Thoracic aorta endothelial cell (primary cell): Measurements from ENCODE around the gene BNIP1. TPM values are rescaled to one million over a fixed set of nuclear protein-coding genes. Genes with fewer than 3 reads are reported as not detected.

Source experiments
- total RNA-seq: library from RNA; depleted of rRNA; stranded (reverse); fragments of >200 nt; gene quantifications from 2 replicates; pipeline ENCODE4 v1.2.3, GENCODE V29; 2012

The BNIP1 gene, protein sequence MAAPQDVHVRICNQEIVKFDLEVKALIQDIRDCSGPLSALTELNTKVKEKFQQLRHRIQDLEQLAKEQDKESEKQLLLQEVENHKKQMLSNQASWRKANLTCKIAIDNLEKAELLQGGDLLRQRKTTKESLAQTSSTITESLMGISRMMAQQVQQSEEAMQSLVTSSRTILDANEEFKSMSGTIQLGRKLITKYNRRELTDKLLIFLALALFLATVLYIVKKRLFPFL
- 17.3 and 19.5 TPM in 2 replicates for total RNA-seq

DNA sequence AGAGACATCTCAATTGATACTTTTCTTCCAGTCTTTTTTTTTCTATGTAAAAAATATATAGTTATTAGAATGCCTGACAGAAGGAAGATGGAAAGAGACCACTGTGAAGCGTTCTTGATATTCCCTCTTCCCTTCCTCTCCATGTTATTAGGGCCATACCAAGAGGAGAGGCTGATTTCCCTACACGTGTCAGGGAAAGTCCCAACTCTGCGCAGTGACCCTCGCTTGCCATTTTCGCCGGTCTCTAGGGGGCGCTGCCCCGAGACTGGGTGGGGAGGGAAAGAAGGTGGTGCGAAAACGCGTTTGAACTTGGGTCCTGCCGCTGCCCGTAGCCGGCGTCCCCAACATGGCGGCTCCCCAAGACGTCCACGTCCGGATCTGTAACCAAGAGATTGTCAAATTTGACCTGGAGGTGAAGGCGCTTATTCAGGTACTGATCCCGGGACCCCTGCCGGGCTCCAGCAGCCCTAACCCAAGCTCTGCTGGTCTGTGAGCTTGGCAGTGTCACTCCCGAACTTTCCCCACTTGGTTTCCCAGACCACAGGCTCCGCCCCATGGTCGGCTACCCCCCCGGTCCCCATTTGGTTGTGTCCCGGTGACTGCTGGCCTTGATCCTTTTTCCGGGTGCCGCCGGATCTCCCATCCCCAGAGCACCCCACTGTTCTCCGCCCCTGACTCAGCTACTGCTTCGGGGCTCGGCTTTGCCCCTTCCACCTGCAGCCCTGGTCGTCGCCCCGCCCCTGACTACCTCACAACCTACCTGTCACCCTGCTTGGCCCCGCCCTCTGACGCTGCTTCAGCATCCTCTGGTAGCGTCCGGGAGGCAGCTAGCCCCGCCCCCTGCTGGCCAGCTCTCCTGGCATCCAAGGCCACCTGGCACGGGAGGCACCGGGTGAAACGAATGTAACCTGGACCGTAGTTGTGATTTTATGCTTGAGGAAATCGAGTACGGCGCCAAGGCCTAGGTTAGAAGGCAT is at the start of gene BNIP1:
BNIP1 (plus strand) TSS at position 332 of the 977 bp plus-strand sequence; CDS start at position 347, 15 bp downstream.

Other genes with a start within 250 kb of the BNIP1 start
- gene RPL26L1, start 185.1 kb upstream of the BNIP1 start, total RNA-seq = 42.6 and 50.7 TPM in 2 replicates
- gene ATP6V0E1, start 160.8 kb upstream of the BNIP1 start, total RNA-seq = 130 and 141 TPM in 2 replicates
- 12.5 and 13.6 TPM in 2 replicates for gene CREBRF, start 88.2 kb upstream of the BNIP1 start, total RNA-seq
- 0.22 and 1.6 TPM in 2 replicates for gene NKX2-5, start 90.7 kb downstream of the BNIP1 start, total RNA-seq
- 17.6 and 47.5 TPM in 2 replicates for gene STC2, start 183.9 kb downstream of the BNIP1 start, total RNA-seq